ENCODE results near the gene PKD1L1. TPM values are rescaled to one million over a fixed set of nuclear protein-coding genes. Genes with fewer than 3 reads are reported as not detected.

PKD1L1 gene
- total RNA-seq, 4 donors from 2014 or later: 0.12 to 1.3 (median 0.45) TPM

DNA sequence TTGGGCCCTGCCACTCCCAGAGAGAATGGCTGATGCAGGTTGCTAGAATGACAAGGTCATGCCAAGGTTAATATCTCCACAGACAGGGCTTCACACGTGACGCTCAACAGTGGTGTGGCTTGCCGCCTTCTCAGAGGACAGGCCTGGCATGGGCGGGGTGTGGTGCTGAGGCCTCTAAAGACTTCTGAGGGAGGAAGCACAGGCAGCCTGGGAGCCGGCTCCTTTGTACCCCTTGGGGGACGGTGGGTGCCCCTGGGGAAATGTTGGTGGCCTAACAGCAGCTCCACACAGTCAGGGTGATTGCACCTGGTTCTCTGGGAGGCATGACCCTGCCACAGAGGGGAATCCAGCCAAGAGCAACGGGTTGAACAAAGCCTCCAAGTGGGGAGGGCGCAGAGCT, 115.1 kb downstream of the PKD1L1 start:
- Histone ChIP-seq H3K4me3 (no peak overlapping the region), H3K4me1 (peaks cover 0 to 1% (median 0%) of the 10 kb centered on the region in 3 donors), H3K9me3 (no peaks in the 10 kb centered on the region), H3K27me3 (no peaks in the 10 kb centered on the region), H3K27ac (no peak overlapping the region), H3K36me3 (no peaks in the 10 kb centered on the region)
- no peak for ATAC-seq
- TF ChIP-seq, protein P1, sequence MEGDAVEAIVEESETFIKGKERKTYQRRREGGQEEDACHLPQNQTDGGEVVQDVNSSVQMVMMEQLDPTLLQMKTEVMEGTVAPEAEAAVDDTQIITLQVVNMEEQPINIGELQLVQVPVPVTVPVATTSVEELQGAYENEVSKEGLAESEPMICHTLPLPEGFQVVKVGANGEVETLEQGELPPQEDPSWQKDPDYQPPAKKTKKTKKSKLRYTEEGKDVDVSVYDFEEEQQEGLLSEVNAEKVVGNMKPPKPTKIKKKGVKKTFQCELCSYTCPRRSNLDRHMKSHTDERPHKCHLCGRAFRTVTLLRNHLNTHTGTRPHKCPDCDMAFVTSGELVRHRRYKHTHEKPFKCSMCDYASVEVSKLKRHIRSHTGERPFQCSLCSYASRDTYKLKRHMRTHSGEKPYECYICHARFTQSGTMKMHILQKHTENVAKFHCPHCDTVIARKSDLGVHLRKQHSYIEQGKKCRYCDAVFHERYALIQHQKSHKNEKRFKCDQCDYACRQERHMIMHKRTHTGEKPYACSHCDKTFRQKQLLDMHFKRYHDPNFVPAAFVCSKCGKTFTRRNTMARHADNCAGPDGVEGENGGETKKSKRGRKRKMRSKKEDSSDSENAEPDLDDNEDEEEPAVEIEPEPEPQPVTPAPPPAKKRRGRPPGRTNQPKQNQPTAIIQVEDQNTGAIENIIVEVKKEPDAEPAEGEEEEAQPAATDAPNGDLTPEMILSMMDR (IDR thresholded peaks at IDR 0.05): no peak
- TF ChIP-seq EP300 (IDR thresholded peaks at IDR 0.05) (no peak), POLR2A (IDR thresholded peaks at IDR 0.05) (no peak), POLR2AphosphoS5 (IDR thresholded peaks at IDR 0.05) (no peak)
- WGBS, 2 donors (ENCODE audit: low coverage in 1 of 2): 95% methylated on average over 4 of the region's 8 CpGs; no CpG with 5 or more reads in 1 of the 2 donors

DNA sequence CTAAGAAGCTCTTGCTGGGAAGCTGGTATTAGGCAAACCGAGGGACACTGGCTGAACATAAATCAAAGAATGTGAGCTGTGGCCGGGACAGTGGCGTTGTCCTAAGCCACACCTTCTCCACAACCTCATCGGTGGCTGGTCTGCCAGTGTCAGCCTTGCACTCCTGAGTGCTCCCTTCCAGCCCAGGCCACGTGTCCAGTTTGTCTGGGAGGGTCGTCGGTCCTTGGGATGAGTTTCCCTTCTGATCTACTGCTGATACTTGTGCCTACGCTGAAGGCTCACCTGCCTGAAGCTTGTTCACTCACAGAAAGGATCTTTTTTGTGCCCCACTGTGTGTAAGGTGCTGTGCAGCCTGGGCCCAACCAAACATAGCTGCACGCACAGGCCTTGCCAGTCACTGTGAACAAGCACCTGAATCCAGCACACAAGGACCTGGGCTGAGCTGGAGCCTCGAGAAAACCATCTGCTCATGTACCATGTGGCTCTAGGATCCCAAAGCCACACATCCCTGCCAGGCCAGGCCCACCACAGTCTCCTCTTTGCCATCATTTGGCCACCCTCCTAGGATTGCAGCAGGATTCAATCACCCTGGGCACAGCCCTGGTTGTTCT, 116.1 kb downstream of the PKD1L1 start:
- Histone ChIP-seq H3K27me3 (no peaks in the 10 kb centered on the region), H3K9me3 (no peaks in the 10 kb centered on the region), H3K36me3 (no peaks in the 10 kb centered on the region), H3K4me1 (peaks cover 0 to 8% (median 0%) of the 10 kb centered on the region in 3 donors), H3K27ac (no peak overlapping the region), H3K4me3 (no peak overlapping the region)
- TF ChIP-seq POLR2A (IDR thresholded peaks at IDR 0.05): no peak
- ATAC-seq: no peak
- WGBS, 2 donors (ENCODE audit: low coverage in 1 of 2): 60 to 100% methylated on average over 1 to 2 of the region's 10 CpGs

DNA sequence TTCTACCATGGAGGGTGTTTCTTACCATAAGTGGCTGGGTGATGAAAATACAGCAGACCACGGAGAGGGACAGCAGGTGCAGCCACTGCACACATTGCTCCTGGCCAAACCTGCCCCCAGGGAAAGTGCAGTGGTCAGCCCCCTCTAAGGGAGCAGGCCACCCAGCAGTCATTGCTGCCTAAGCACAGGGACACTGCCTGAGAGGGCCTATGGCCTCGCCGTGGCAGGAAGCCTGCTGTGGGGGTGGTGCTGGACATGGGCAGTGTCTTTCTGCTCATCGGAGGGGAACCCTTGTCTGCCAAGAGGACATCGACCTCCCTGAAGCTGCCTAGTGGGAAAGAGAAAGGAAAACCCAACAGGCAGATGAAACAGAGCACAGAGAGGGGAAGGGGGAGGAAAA, 118.3 kb downstream of the PKD1L1 start:
- H3K4me1 ChIP-seq: peaks cover 0 to 11% (median 0%) of the 10 kb centered on the region in 3 donors
- ATAC-seq: no peak
- no peaks in the 10 kb centered on the region for H3K36me3 ChIP-seq
- H3K27me3 ChIP-seq: no peaks in the 10 kb centered on the region
- no peak overlapping the region for H3K27ac ChIP-seq
- no peak overlapping the region for H3K4me3 ChIP-seq
- WGBS, 2 donors (ENCODE audit: low coverage in 1 of 2): 80% methylated on average over 1 of the region's 5 CpGs; no CpG with 5 or more reads in 1 of the 2 donors
- no peaks in the 10 kb centered on the region for H3K9me3 ChIP-seq
- TF ChIP-seq, protein P1 (IDR thresholded peaks at IDR 0.05): no peak
- TF ChIP-seq EP300 (IDR thresholded peaks at IDR 0.05) (no peak), POLR2AphosphoS5 (IDR thresholded peaks at IDR 0.05) (no peak)

DNA sequence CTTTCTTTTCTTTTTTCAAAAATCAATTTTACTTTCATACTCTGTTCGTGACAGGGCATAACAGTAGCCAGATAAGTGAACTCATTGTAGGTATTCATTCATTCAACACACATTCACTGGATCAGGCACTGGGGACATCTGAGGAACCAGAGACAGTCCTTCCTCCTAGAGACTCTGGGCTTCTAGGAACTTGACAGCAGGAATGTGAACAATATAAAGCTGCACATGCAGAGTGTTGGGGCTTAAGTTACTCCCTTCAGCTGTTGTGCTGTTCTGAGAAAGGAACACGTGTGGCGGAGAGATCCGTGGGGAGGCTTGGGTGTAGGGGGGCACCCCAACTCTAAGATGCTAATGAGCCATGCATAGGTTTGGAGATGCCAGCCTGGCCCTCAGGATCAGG, 120.4 kb downstream of the PKD1L1 start:
- Histone ChIP-seq H3K27ac (no peak overlapping the region), H3K27me3 (no peaks in the 10 kb centered on the region), H3K4me1 (peaks cover 0 to 11% (median 0%) of the 10 kb centered on the region in 3 donors), H3K4me3 (no peak overlapping the region), H3K9me3 (no peaks in the 10 kb centered on the region), H3K36me3 (no peaks in the 10 kb centered on the region)
- 62 to 90% methylated on average over 1 to 3 of the region's 4 CpGs for WGBS, 2 donors (ENCODE audit: low coverage in 1 of 2)
- ATAC-seq: no peak
- TF ChIP-seq, protein P1 (IDR thresholded peaks at IDR 0.05): no peak
- TF ChIP-seq POLR2A (IDR thresholded peaks at IDR 0.05) (no peak), POLR2AphosphoS5 (IDR thresholded peaks at IDR 0.05) (no peak), EP300 (IDR thresholded peaks at IDR 0.05) (no peak)

DNA sequence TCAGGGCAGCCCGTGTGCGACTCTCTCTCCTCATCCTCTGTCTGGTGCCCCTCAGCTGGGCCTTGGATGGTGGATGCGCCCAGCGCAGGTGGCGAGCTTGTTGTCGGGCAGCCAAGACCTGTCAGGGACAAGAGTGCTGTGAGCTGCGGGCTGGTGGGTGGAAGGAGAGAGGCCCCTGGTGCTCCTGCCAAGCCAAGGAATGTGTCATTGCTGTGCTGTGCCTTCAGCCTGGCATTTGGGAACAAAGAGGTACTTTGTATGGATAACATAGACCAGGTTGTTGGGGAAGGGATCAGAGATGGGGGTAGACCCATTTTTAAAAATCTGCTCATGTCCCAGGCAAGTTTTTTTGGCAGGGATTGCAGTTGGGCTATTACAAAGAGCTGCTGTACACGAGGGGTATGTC, 120.9 kb downstream of the PKD1L1 start:
- H3K27ac ChIP-seq: no peak overlapping the region
- peaks cover 0 to 11% (median 0%) of the 10 kb centered on the region in 3 donors for H3K4me1 ChIP-seq
- no peaks in the 10 kb centered on the region for H3K36me3 ChIP-seq
- ATAC-seq: no peak
- WGBS, 2 donors (ENCODE audit: low coverage in 1 of 2): 17 to 75% methylated on average over 1 to 2 of the region's 8 CpGs
- no peak overlapping the region for H3K4me3 ChIP-seq
- TF ChIP-seq EP300 (IDR thresholded peaks at IDR 0.05): no peak
- TF ChIP-seq, protein P1 (IDR thresholded peaks at IDR 0.05): no peak
- no peak for TF ChIP-seq POLR2AphosphoS5 (IDR thresholded peaks at IDR 0.05)
- no peak for TF ChIP-seq POLR2A (IDR thresholded peaks at IDR 0.05)
- H3K27me3 ChIP-seq: no peaks in the 10 kb centered on the region
- no peaks in the 10 kb centered on the region for H3K9me3 ChIP-seq

Data from gastroesophageal sphincter (tissue), 4 donors.